Breast epithelium (tissue), 4 donors: Measurements from ENCODE around the gene RPA1. TPM values are rescaled to one million over a fixed set of nuclear protein-coding genes. Genes with fewer than 3 reads are reported as not detected.

Source experiments
- DNase-seq, 2 donors: peaks; one replicate each; pipeline ENCODE4 v3.0.0-alpha.2; 2019; ENCODE audit warnings: low spot score in 2 of 2
- H3K27ac ChIP-seq, 2 donors: fragments of 200-600 bp; sonication (generic) in 1 of 2; one replicate each; pipeline ENCODE4 v1.5.1; 2016 to 2019; ENCODE audit warnings: mild to moderate bottlenecking in 1 of 2
- H3K27me3 ChIP-seq, 2 donors: fragments of 200-600 bp; sonication (generic) in 1 of 2; one replicate each; pipeline versions ENCODE4 v1.5.1 to v1.6.0; 2017 to 2019; ENCODE audit warnings: control low read depth in 1 of 2, mild to moderate bottlenecking in 1 of 2
- H3K36me3 ChIP-seq: fragments of 200-600 bp; one replicate; pipeline ENCODE4 v1.5.1; 2019
- H3K4me1 ChIP-seq, 2 donors: fragments of 200-600 bp; sonication (generic); one replicate each; pipeline ENCODE4 v1.5.1; 2016 to 2019; ENCODE audit warnings: control low read depth in 1 of 2
- H3K4me3 ChIP-seq, 3 donors: fragments of 200-600 bp; sonication (generic); 1 replicate in 2 of 3; 2 replicates in 1 of 3; pipeline ENCODE4 v1.5.1; 2016 to 2019; ENCODE audit warnings: mild to moderate bottlenecking in 3 of 3, moderate library complexity in 2 of 3
- H3K9me3 ChIP-seq, 2 donors: fragments of 200-600 bp; sonication (generic) in 1 of 2; one replicate each; pipeline ENCODE4 v1.5.1; 2016 to 2019; ENCODE audit warnings: control low read depth in 1 of 2
- POLR2A ChIP-seq: fragments of 450-650 bp; IDR thresholded peaks from one replicate; pipeline ENCODE4 v1.6.1; 2016; ENCODE audit warnings: antibody characterized with exemption, mild to moderate bottlenecking, moderate library complexity
- POLR2AphosphoS5 ChIP-seq, 3 donors: sonication (generic); formaldehyde crosslinking; IDR thresholded peaks; one replicate each; pipeline ENCODE4 v1.6.1; 2017; ENCODE audit warnings: antibody characterized with exemption in 3 of 3
- intact Hi-C: fragments of 100-400 bp; cut with DNase I; formaldehyde crosslinking; loops from one replicate; pipeline ENCODE4 v1.15.1; 2023; ENCODE audit warnings: low total_unique reads
- total RNA-seq, 3 donors: library from RNA; depleted of rRNA; stranded (reverse); fragments of >200 nt; gene quantifications; one replicate each; pipeline ENCODE4 v1.1.0, GENCODE V29; 2016
- TF ChIP-seq, protein P1 (sequence below), 3 donors: fragments of 450-650 bp; IDR thresholded peaks; one replicate each; pipeline ENCODE4 v1.5.1; 2016 to 2017; ENCODE audit warnings: antibody characterized with exemption in 3 of 3, mild to moderate bottlenecking in 3 of 3, moderate library complexity in 3 of 3

The RPA1 gene
- total RNA-seq, 3 donors from 2014 or later: 34.7 to 40.6 (median 34.7) TPM

DNA sequence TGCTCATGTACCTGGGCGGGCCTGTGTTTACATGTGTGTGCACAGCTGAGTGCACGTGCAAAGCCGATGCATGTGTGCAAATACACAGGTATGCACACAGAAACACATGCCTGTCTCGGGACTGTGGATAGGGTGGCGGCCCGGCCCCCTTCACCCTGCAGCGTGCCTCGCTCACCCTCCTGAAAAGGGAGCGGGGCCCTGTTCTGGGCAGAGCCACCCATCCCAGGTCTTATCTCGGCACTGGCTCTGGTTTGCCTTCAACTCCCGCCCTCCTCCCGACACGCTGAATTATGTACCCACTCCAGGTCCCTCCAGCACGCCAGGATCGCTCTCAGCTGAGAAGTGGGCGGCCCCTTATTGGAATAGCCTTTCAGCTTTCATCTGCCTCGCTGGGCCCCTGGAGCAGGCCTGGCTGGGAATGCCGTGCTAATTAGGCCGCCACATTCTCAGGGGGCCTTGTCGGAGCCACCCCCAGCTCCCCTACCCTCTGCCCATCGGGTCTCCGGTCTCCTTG is 117.5 kb downstream of the RPA1 start:
- no peaks in the 10 kb centered on the region for H3K27me3 ChIP-seq
- no peak for DNase-seq
- TF ChIP-seq POLR2A: no peak
- TF ChIP-seq, protein P1, sequence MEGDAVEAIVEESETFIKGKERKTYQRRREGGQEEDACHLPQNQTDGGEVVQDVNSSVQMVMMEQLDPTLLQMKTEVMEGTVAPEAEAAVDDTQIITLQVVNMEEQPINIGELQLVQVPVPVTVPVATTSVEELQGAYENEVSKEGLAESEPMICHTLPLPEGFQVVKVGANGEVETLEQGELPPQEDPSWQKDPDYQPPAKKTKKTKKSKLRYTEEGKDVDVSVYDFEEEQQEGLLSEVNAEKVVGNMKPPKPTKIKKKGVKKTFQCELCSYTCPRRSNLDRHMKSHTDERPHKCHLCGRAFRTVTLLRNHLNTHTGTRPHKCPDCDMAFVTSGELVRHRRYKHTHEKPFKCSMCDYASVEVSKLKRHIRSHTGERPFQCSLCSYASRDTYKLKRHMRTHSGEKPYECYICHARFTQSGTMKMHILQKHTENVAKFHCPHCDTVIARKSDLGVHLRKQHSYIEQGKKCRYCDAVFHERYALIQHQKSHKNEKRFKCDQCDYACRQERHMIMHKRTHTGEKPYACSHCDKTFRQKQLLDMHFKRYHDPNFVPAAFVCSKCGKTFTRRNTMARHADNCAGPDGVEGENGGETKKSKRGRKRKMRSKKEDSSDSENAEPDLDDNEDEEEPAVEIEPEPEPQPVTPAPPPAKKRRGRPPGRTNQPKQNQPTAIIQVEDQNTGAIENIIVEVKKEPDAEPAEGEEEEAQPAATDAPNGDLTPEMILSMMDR (IDR thresholded peaks at IDR 0.05): no peak
- no peak for TF ChIP-seq POLR2AphosphoS5 (IDR thresholded peaks at IDR 0.05)
- no peaks in the 10 kb centered on the region for H3K36me3 ChIP-seq
- intact Hi-C loops: no loop called here
- no peaks in the 10 kb centered on the region for H3K9me3 ChIP-seq
- H3K27ac ChIP-seq: no peak overlapping the region
- no peak overlapping the region for H3K4me3 ChIP-seq
- H3K4me1 ChIP-seq: no peaks in the 10 kb centered on the region

DNA sequence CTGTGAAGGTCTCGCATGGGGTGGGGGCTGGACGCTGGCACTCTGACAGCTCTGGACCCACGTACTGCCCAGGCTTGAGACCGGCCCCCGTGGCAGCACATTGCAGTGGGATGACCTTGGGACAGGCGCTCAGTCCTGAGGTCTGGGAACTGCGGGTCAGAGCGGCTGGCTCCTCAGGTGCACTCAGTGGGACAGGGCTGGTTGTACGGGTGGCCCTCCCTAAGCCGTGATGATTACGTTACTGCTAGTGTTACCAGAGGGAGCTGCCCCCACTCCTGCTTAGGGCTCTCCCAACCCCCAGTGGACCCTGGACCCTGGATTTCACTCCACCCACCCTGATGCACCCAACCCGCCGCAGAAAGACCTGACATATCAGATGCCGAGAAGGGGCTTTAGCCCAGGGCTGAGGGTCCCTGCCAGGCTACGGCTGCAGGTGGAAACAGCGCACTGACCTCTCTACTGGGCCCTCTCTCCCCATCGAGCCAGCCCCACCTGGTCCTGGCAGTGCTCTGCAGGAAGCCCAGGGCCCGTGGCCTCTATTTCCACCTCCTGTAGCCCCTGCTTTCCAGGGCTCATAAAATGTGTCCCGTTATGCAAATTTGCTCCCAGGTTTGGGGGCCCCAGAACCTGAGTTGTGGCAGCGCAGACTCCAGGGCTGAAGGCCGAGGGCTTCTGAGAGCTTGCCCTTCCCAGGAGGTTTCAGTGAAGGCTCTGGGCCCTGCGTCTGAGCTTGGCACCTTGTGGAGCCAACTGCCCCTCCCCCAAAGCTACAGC is 118.1 kb downstream of the RPA1 start:
- no peak for TF ChIP-seq POLR2A
- no peak for TF ChIP-seq POLR2AphosphoS5 (IDR thresholded peaks at IDR 0.05)
- TF ChIP-seq, protein P1 (IDR thresholded peaks at IDR 0.05): no peak
- DNase-seq: no peak
- Histone ChIP-seq H3K36me3 (no peaks in the 10 kb centered on the region), H3K4me1 (no peaks in the 10 kb centered on the region), H3K27ac (no peak overlapping the region), H3K27me3 (no peaks in the 10 kb centered on the region), H3K4me3 (no peak overlapping the region), H3K9me3 (no peaks in the 10 kb centered on the region)
- intact Hi-C loops: no loop called here

DNA sequence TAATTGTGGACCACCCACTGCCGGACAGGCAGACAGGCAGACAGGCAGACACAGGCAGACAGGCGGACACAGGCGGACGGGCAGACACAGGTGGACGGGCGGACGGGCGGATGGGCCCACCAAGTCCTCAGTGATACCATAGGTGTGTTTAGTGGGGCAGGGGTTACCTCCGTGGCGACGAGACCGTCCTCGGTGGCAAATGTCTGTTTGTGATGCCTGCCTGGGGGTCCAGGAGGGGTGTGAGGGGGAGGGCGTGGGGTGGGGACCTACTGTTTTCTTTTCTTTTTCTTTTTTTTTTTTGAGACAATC is 118.7 kb downstream of the RPA1 start:
- no peak overlapping the region for H3K4me3 ChIP-seq
- H3K27ac ChIP-seq: no peak overlapping the region
- intact Hi-C loops: no loop called here
- TF ChIP-seq, protein P1 (IDR thresholded peaks at IDR 0.05): no peak
- no peak for TF ChIP-seq POLR2AphosphoS5 (IDR thresholded peaks at IDR 0.05)
- no peak for TF ChIP-seq POLR2A
- H3K4me1 ChIP-seq: no peaks in the 10 kb centered on the region
- DNase-seq: no peak
- H3K9me3 ChIP-seq: no peaks in the 10 kb centered on the region
- no peaks in the 10 kb centered on the region for H3K36me3 ChIP-seq
- H3K27me3 ChIP-seq: no peaks in the 10 kb centered on the region

Other genes with a start within 250 kb of the RPA1 start
- 10 to 100 TPM; 13.8 to 18.9 (median 14.9) TPM for gene SLC43A2, start 201.2 kb upstream of the RPA1 start, total RNA-seq
- gene SCARF1, start 184.3 kb upstream of the RPA1 start, total RNA-seq: 10 to 100 TPM in 1 of 3 donors, 1 to 10 TPM in 2; 4.2 to 11.5 (median 6.6) TPM
- gene RILP, start 180.1 kb upstream of the RPA1 start, total RNA-seq: 10 to 100 TPM; 15.4 to 42.7 (median 31.1) TPM
- 100 to 1,000 TPM; 173 to 183 (median 176) TPM for gene PRPF8, start 145.1 kb upstream of the RPA1 start, total RNA-seq
- gene TLCD2, start 119.6 kb upstream of the RPA1 start, total RNA-seq: 10 to 100 TPM in 1 of 3 donors, 1 to 10 TPM in 2; 3.7 to 10.9 (median 6.9) TPM
- 10 to 100 TPM; 36.6 to 52.6 (median 41.6) TPM for gene WDR81, start 105.3 kb upstream of the RPA1 start, total RNA-seq
- 10 to 100 TPM; 18.4 to 30.1 (median 21.3) TPM for gene SERPINF2, start 87.1 kb upstream of the RPA1 start, total RNA-seq
- 1,000 to 10,000 TPM in 1 of 3 donors, 100 to 1,000 TPM in 2; 427 to 3,050 (median 615) TPM for gene SERPINF1, start 67.9 kb upstream of the RPA1 start, total RNA-seq
- 10 to 100 TPM; 16.0 to 20.3 (median 18.7) TPM for gene SMYD4, start 103 bp upstream of the RPA1 start, total RNA-seq
- 10 to 100 TPM in 2 of 3 donors, 1 to 10 TPM in 1; 3.8 to 19.6 (median 14.1) TPM for gene RTN4RL1, start 195.3 kb downstream of the RPA1 start, total RNA-seq
- 10 to 100 TPM; 28.3 to 66.6 (median 55.7) TPM for gene DPH1, start 200.1 kb downstream of the RPA1 start, total RNA-seq
- gene OVCA2, start 212.0 kb downstream of the RPA1 start, total RNA-seq: 10 to 100 TPM; 24.3 to 35.4 (median 32.5) TPM
- gene HIC1, start 225.1 kb downstream of the RPA1 start, total RNA-seq: 10 to 100 TPM; 12.6 to 16.4 (median 12.7) TPM